Posterior vena cava (tissue), 2 donors: Measurements from ENCODE around the gene CRNKL1. TPM values are rescaled to one million over a fixed set of nuclear protein-coding genes. Genes with fewer than 3 reads are reported as not detected.

Experiments used
- DNase-seq: peaks from one replicate; pipeline ENCODE4 v3.0.0-alpha.2; 2020; ENCODE audit warnings: low spot score
- intact Hi-C, 2 donors: fragments of 100-400 bp; cut with DNase I; formaldehyde crosslinking; loops; one replicate each; pipeline versions ENCODE4 v1.14.1 to v1.14.2; 2022 to 2023
- long read RNA-seq, 2 donors: library from polyadenylated mRNA; unstranded; transcript quantifications; one replicate each; pipeline ENCODE4 v2.0.0, GENCODE V29; 2020 to 2021
- total RNA-seq, 2 donors: library from RNA; stranded (reverse); fragmentation: NEBNext Ultra II Directional; extraction: Animal tissue kit (Norgen Biotek cat#: 25700); gene quantifications; one replicate each; pipeline ENCODE4 v1.2.1, GENCODE V29; 2021
- donor health status: DM: yes; HTN: yes; CAD: no.
- donor health status: DM: yes; HTN: yes; CAD: no.

Gene CRNKL1
- total RNA-seq, result 10 to 100 TPM; 14.7 to 15.7 TPM
- long read RNA-seq, donor 1, full-length matches to known transcripts, result 4 of 5 reads
- long read RNA-seq, donor 1, partial matches to known transcripts, result 0 of 5 reads
- long read RNA-seq, donor 1, other reads (novel, unspliced or antisense), result 1 of 5 reads
- long read RNA-seq, donor 2, full-length matches to known transcripts, result 8 of 16 reads
- long read RNA-seq, donor 2, partial matches to known transcripts, result 6 of 16 reads
- long read RNA-seq, donor 2, other reads (novel, unspliced or antisense), result 2 of 16 reads

DNA sequence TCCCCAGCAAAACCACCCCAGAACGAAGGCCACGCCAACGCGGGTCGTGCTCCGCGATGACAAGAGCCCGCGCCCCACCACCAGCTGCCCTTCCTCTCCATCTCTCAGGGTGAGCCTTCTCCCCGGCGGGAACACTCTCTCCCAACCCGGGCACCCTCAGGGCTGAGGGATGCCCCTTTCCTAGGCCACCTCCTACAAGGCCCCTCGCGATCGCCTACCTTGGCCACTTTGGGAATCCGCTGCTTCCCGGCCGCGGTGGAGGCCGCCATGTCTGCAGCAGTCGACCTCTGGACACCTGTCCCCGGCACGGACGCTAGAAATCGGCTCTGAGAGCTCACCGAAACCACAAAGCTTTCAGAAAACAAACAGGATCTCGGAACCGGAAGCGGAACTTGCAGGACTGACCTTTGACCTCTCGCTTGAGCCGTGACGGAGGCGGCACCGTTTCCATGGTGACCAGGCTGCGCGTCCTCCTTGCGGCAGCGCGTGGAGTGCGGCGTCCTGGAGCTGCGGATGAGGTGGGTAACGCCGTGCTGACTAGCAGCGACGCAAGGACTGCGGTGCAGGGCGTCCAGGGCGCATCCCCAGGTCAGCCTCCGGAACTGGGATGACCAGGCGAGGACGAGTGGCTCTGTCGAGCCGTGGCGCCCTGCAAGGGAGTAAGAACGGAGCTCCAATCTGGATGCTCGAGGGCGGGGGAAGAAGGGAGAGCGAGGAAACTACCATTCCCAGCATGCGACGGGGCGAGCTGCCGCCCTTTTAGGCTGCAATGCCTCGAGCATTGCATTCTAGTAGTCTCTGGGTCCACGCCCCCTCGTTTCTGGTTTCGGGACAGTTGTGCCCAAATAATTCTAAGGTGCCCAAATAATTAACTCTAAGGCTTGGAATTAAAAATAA, at the start of gene CRNKL1, which contains the start of gene CFAP61:
Gene CRNKL1 (minus strand): TSS at position 393 of the 897 bp plus-strand sequence. CDS start 124 bp downstream, at position 269.
Gene CFAP61 (plus strand): TSS at position 459 of the 897 bp plus-strand sequence. CDS start 4,122 bp downstream, outside the sequence.
- DNase-seq, result peak; percentile 99
- intact Hi-C loops, result no loop called here

DNA sequence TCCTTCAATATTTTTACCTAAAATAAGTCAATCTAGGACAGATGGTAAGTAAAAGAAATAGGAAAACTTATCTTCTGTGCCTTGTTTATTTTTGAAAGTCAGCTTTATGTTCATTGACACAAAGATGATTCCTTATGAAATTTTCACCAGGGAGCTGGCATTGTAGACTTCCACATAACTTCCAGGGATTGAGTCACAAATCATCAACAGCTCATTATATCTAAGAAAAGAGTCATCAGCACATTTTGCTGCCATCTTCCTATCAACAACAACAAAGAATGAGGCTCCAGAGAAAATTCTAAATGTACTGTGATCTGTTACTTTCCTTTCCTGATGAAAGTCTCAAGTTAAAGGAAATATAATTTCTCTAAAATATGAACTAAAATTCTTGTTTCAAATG, 48.6 kb upstream of the CRNKL1 start:
- no peak for DNase-seq
- intact Hi-C loops, result no loop called here

DNA sequence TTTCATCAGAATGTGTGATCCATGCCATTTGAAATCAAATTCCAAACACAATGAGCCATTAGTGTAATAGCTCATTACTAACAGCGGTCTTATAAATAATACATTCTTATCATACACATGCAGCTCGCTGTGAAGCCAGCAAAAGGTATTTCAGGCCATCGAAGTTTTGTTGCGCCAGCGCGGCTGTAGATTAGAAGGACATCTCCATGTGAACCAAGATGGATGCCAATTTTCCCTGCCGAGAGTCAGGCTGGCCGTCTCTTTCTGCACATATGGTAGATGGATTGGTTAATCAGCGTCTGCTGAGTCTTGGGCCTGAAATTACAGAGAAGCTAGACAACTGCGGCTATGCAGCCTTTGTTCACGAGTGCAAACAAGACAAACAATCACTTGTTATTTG, 44.2 kb upstream of the CRNKL1 start:
- intact Hi-C loops, result loop anchor here in 1 of 2 donors (10.0 kb wide), 1 partner anchor 138 kb away; no protein-coding TSS in a partner anchor
- no peak for DNase-seq

DNA sequence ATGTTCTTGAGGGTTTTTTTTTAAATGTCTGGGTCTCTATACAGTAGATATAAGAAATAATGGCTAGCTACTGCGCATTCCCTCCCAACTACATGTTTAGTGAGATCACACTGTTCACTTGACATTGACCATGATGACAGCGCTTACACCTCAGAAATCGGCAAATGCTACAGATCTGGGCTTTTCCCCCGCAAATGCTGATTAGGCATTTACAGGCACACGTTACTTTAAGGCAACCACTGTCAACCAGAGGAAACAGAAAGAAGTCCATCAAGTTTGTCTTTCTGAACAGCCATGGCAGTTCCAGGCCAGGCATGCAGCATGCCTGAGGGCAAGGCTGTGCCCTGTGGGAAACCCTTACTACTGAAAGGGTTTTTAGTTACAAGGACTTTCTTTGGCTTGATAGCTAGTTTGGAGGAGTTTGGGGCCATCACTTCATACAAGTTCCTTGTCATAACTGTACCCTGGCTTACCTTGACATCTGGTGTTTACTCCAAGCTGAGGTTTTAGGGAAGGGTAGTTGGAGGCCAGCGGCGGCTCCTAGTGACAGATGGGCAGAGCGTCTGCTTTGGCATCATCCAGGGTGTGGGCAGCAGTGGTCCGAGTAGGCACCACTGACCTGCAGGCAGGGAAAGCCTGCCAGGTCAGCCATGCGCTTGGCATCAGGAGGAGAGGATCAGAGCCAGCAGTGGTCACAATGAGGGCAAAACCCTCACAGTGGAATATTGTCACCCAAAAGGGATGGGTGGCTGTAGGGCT, 43.0 kb upstream of the CRNKL1 start:
- intact Hi-C loops, result loop anchor here in 1 of 2 donors (10.0 kb wide), 1 partner anchor 140 kb away; no protein-coding TSS in a partner anchor
- DNase-seq, result no peak

DNA sequence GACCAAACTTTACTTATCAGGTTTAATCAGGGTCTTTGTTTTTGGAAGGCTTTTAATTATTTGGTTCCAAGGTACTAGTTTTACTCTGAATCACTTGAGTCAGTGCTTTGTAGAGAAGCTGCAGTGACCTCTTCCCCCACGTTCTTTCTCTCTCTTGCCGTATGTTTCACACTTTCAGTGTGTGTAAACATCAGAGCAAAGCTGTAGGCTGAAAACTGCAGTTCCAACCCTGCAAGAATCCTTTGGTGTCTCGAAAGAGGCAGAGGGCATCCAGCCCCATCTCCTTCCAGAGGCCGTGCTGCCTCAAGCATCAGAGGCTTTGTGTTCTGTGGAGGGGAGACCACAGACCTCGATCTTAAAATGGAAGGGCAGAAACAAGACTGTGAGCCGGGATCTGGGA, 42.1 kb upstream of the CRNKL1 start:
- intact Hi-C loops, result loop anchor here in 1 of 2 donors (10.0 kb wide), 1 partner anchor 140 kb away; no protein-coding TSS in a partner anchor
- no peak for DNase-seq

DNA sequence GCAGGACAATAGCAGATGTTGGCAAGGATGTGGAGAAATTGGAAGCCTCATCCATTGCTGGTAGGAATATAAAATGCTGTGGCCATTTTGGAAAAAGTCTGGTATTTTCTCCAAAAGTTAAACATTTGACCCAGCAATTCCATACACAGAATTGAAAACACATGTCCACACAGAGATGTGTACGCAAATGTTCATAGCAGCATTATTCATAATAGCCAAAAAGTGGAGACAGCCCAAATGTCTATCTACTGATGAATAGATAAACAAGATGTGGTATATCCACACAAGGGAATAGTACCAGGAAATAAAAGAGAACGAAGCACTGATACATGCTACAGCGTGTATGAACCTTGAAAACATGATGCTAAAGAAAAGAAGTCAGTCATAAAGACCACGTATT, 40.6 kb upstream of the CRNKL1 start:
- DNase-seq, result no peak
- intact Hi-C loops, result loop anchor here in 1 of 2 donors (10.0 kb wide), 1 partner anchor 142 kb away; no protein-coding TSS in a partner anchor

DNA sequence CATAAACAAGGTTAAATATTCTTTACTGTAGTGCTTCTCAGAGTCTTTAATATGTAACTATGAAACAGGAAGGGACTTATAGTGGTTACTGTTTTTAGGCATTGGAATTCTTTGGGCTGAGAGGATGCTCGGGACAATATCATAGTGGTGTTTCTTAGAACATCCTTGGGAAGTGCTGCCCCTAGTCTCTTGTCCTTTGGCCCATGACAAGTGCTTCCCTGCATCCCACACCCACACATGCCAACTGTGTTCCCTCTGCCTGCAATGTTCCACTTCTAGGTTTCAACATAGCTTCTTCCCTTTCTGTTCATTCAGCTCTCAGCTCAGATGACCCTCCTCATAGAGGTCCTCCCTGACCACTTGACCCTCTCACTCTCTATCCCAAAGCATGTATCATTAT, 37.7 kb upstream of the CRNKL1 start:
- intact Hi-C loops, result loop anchor here (10.0 kb wide), 2 partner anchors 55 to 145 kb away; no protein-coding TSS in a partner anchor
- DNase-seq, result no peak

DNA sequence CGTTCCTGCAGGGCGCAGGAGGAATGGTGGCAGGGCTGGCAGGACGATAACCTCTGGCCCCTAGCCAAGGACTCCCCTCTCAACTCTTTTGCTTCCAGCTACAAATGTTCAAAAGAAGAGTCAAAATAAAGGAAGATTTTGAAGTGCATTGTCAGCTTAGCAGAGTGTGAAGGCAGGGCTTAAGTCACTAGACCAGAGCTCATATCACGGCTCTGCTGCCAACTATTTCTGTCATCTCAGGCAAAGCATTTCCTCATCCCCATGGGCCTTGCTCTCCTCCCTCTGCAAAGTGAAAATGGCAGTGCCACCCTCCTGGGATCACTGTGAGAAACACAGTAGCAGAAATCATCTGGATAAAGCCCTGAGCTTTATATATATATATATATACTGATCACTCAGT, 36.8 kb upstream of the CRNKL1 start:
- intact Hi-C loops, result loop anchor here (10.0 kb wide), 2 partner anchors 56 to 146 kb away; no protein-coding TSS in a partner anchor

DNA sequence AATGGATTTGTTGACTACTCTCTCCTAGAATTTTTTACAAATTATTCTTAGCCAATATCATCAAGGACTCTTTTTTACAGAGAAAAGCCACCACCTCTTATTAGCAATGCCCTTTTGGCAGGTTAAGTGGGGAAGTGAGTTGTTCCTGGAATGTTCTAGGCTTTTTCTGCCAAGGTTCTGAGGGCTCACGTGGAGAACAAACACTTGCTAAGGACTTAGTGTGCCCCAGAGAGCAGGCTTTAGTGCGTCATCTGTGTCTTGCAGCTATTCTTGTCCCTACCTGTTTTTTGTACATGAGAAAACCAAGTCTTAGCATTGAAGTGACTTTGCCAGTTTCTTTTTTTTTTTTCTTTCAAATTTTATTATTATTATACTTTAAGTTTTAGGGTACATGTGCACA, 33.5 kb upstream of the CRNKL1 start:
- intact Hi-C loops, result loop anchor here (10.0 kb wide), 2 partner anchors 59 to 149 kb away; no protein-coding TSS in a partner anchor
- no peak for DNase-seq

More for the DNA sequence above, 36.8 kb upstream of the CRNKL1 start:
- no peak for DNase-seq

DNA sequence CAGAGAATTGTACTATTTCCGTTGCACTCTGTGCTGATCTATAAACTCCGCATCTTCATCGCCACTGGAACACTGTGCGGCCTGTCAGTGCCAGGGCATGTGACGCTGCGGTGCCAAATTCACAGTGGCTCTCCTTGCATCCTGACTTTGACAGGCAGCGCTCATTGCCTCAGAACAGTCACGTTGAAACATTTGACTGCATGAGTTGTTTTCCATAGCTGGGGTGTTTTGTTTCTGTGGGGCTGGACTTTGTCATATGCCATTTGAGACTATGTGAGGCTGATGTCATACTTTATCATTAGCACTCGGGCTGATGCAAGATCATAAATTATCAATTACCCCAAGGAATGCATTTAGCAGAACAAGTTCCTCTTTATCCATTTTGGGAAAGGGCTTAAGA, 32.8 kb upstream of the CRNKL1 start:
- no peak for DNase-seq
- intact Hi-C loops, result loop anchor here (10.0 kb wide), 2 partner anchors 60 to 150 kb away; no protein-coding TSS in a partner anchor

DNA sequence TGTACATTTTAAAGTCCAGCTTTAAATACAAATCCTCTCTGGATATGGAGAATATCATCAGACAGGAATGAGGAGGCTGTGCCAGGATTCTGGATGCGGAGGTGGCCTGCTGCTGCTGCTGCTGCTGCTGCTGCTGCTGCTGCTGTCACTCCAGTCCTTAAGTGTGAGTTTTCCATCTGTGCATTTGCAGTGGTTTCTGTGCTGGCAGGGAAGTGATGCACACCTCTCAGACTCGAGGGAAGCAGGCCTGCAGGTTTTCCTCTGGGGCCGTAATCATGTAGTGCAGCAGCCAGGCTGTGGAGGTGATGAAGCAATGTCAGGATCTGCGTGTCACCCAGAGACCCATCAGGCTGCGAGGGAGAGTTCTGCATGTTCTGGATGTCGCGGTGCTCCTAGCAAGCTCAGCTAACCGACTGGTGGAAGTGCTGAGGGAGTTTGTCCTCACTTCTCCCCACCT, 32.1 kb upstream of the CRNKL1 start:
- intact Hi-C loops, result loop anchor here (10.0 kb wide), 2 partner anchors 60 to 150 kb away; no protein-coding TSS in a partner anchor
- DNase-seq, result no peak

DNA sequence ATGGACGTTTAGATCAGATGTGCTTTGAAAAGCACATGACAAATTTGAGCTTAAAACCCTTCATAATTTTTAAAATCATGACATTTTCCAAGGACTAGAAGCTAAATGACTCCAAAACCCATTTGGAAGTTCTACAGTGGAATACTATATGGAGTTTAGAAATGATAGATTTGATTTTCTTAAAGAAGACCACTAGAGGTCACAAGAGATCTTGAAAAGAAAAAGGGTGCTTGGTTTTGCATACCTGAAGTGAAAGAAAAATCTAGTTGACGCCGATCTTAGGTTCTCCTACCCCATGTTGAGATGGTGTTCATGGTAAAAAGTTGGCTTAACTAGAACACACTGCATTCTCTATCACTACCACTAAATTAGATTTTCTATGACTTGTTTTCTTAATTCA, 31.5 kb upstream of the CRNKL1 start:
- intact Hi-C loops, result loop anchor here (10.0 kb wide), 2 partner anchors 61 to 151 kb away; no protein-coding TSS in a partner anchor
- no peak for DNase-seq

DNA sequence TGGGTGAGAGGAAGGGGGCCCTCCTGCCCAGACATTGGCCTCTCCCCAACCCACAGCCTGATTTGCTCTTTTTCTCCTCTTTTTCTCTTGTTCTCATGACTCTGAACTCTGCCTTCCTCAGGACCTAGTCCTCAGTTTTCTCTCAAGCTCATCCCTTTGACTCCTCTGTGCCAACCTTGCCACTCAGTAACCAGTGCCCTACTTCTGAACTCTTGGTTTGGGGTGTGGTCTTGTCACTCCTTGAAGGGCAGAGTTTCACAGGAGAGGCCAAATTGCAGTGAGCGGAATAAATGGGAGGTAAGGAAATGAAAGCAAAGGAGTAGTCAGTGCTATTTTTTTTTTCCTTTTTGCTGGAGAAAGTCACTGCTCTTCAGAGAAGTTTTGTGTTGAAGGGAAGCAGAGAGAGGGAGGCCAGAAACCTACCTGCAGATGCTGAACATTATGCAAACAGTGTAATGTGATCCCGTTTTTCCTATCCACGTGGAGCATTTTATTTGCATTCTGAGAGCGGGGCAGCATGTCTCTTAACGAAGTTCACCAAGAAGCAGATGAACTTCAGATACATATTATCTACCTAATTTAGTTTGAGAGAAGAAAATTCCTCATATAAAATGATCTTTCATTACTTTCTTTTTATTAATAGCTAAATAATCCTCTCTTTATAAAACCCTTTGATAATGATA, 27.0 kb upstream of the CRNKL1 start:
- no peak for DNase-seq
- intact Hi-C loops, result no loop called here

DNA sequence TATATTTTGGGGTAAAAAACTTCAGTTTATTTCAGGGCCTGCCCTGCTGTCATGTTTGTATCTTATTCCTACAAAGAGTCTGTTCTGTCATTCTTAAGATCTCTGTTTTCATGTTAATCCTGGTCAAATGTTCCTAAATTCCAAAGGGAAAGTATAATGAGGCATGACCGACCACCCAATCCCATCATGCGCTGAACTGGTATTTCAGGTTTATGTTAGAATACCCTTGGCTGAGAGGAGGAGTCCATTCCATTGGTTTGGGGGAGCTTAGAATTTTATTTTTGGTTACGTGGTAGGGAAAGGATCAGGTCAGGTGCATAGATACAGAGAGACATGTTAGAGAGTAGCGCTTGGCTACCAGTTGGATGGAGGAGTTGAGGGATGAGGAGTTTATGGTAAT, 25.8 kb upstream of the CRNKL1 start:
- intact Hi-C loops, result no loop called here
- DNase-seq, result no peak

DNA sequence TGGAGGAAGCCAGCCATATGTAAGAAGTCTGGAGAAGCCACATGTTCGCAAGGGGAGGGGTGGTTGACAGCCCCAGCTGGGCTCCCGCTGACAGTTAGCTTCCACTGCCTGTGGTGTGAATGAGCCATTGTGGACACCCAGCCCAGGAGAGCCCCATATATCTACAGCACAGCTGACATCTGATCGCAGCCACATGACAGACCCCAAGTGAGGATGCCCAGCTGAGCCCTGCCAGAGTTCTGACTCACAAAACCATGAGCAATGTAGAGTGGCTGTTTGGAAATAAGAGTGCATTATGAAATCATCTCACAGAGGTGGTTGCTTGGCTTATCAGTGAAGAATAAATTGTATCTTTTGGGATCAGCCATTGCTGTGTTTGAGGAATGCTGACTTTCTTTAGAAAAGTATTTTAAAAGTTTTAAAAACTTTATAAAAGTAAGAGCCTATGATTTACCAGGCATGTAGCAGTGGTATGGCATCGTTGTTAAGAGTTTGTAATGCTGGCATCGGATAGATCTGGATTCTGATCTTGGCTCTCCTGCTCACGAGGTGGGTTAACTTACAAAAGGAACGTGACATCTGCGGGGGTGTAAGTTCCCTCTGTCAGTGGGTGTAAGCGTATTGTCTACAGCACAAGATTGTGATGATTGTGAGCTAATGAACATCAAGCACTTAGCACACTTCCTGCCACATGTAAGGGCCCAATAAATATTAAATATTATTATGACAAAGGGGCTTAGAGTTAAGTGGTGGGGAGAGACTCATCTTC, 24.2 kb upstream of the CRNKL1 start:
- intact Hi-C loops, result no loop called here
- no peak for DNase-seq

DNA sequence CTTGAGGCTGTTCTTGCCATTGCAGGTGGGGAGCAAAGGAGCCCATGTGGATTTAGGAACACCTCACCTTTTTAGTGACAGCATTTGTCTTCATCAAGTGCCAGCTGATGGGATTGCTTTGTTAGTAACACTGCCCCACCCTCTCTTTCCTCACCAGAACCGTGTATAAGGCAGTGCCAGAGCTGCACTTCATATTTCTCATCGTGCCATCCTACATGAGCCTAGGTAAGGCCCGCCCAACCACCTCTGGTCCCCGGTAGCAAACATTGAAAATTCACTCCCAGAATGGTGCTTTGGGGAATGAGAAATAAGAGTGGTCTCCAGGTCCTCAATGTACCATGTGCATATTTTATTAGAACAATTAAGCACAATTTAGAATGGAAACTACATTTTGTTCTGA, 22.8 kb upstream of the CRNKL1 start:
- no peak for DNase-seq
- intact Hi-C loops, result no loop called here

DNA sequence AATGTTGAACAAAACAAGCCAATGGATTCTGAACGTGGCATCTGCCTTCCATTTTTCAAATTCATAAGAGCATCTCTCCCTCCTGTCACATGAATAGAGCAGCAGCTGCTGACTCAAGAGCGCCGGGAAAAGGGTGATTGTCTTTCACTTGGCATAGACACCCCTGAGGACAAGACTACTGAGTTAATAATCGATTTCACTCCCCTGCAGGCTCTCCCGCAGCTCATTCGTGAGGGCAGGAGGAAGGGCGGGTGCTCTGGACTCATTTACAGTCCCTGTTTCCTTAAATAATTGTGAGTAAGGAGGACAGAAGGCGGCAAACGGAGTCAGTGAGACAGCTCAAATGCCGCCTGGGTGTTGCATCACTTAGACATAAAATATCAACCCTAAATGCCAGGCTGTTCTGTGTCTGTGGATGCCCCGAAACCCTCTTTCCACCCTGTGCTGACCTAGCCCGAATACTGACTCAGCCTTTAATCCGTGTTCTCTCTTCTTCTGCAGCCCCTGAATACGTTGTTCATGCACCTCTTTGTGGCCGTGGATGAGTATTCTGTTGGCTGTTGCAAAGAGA, 21.6 kb upstream of the CRNKL1 start:
- intact Hi-C loops, result no loop called here
- no peak for DNase-seq
